GM21528 (cell line): ENCODE data around the gene SEC14L6.

Source experiments
- ATAC-seq: cut with Tn5 transposase; IDR thresholded peaks from one replicate; pipeline ENCODE4 v1.9.1; 2021; ENCODE audit warnings: mild to moderate bottlenecking, moderate library complexity; ENCODE audit not compliant: unreplicated experiment, low FRiP score

The SEC14L6 gene

DNA sequence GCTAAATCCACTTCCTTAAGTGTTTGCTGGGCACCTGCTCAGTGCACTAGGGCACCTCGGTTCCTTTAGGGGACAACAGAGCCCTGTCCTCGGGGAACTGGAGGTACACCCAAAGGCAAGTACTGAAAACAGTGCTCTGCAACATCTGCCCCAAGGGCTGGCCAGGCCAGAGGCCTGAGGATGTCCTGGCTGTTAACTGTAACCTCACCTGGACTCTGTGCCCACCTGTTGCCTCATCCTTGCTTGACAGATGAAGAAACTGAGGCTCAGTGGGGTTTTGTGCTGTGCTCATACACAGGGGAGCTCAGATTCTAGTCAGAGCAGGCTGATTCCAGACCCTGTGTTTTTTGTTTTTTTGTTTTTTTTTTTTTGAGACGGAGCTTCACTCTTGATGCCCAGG is 43.6 kb downstream of the SEC14L6 start:
- no peak for ATAC-seq

DNA sequence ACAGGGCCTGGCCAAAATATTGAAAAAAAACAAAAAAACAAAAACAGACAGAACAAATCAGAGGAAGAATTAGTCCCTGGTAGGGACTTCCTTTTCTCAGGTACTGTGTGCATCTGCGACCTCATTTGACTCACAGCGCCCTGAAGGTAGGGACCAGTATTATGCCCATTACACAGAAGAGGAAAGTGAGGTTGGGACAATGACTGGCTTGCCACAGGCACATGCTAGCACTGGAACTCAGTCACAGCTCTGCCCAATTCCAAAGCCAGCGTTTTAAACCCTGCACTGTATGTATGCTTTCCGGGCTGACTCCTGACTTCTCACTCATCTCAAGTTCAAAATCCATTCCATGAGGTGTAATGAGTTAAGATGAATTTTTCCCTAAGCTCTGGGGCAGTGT is 44.4 kb downstream of the SEC14L6 start:
- ATAC-seq: no peak

DNA sequence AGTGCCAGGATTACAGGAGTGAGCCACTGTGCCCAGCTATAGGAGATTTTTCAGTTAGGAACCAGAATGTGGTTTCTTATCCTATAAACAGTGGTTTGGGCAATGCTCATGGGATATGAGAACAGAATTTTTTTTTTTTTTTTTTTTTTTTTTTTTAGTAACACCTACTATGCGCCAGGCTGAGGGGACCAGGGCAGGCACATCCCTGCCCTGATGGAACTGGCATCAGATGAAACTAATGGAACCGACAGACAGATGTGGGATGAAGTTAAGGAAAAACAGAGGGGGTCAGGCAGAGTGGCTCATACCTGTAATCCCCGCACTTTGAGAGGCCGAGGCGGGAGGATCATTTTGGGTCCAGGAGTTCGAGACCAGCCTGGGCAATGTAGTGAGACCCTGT is 45.9 kb downstream of the SEC14L6 start:
- no peak for ATAC-seq

DNA sequence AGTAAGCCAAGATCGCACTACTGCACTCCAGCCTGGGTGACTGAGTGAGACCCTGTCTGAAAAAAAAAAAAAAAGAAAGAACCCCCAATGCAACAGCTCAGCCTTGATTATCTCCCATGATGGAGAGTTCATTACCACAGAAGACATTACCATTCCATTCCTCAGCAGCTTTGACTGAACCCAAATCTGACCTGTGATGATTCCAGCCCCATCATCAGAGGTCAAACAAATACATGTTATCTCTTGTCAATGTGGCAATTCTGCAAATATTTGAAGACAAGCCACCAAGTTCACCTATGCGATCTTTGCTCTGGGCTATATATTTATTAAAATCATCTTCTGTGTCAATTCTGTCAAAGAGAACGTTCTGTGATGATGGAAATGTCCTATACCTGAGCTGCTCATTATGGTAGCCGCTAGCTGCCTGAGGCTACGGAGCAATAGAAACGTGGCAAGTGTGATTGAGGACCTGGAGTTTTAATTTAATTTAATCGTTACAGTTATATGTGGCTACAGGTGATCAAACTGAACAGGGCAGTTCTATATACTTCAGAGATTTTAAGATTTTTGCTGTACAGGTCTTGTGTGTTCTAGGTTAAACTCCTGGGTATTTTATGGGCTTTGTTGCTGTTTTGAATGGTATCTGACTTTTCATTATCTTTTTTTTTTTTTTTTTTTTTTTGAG is 48.9 kb downstream of the SEC14L6 start:
- ATAC-seq: no peak

DNA sequence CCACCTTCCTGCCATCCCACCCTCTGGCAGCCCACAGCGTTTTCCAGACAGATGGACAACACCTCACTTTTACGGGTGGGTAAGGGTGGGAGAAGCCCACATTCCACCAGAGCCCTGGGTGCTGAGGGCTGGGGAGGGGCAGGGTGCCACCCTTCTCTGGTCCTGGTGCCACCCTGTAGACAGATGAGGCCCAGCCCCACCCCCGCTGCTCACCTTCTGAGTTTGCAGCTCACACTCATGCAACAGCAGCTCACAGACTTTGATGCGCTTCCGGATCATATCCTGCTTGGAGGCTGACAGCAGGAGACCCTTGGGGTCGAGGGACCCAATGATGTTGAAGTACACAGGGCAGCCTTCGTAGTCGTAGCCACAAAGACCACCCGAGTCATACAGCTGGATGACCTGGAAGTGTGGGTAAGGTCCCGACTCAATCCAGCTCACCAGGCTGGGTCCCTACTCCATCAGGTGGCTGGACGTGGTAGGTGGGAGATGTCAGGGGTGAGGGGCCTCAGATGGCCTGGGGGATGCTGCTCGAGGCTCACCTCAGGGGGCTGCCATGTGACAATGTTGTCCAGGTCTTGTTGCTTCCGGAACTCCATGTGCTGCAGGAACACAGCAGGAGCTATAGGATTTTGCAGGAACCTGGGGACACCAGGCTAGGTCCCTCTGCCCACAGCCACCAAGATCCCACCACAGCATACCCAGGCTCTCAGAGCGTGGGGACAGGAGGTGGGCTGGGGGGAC is 51.3 kb downstream of the SEC14L6 start:
- no peak for ATAC-seq

DNA sequence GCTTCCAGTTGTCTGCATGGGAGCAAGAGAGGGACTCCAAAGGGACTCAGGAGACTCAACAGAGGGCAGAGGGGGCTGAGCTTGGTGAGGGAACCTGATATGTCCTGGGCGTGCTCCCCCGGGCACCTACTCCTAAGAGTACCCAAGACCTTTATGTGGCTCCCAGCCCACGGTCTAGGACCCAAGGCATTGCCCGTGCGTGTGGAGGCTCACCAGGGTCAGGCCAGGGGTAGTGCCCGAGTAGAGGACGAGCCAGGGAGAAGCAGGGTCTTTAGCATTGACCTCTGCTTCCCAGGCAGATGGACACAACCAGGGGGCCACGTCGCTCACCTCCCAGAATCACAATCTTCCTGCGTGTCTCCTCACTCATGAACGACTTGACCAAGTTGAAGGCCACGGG is 54.4 kb downstream of the SEC14L6 start:
- no peak for ATAC-seq

DNA sequence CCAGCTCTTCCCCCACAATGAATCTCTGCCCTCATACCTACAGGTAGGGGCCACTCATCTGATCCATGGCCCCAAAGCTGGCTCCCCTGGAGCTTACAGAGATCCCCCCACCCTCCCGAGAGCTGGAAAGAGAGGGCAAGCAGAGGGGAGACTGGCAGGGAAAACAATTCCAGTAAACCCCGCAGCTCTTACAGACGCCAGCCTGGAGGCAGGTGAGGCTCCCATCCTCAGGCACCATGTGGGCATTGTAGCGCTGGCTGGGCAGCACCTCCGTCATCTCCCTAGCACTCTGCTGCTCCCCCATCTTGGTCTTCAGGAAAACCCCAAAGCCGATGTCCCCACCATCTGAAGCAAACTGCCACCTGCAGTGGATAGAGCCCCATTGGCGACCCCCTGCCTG is 55.2 kb downstream of the SEC14L6 start:
- no peak for ATAC-seq

DNA sequence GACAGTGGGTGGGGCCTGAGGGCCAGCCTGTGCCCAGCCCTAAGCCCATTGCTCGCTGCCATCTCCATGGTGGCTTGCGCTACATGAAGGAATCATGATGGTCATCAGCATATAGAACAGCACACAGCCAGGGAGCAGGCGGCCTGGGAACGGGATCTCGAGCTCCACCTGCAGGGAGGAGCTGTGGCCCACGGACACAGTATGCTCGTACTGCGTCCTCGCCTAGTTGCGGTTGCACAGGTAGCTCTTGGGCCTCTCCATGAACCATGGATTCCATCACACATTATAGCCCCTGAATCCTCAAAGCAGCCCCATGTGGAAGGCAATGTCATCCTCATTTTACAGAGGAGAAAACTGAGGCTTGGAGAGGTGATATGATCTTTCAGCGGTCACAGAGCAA is 56.1 kb downstream of the SEC14L6 start:
- ATAC-seq: no peak

DNA sequence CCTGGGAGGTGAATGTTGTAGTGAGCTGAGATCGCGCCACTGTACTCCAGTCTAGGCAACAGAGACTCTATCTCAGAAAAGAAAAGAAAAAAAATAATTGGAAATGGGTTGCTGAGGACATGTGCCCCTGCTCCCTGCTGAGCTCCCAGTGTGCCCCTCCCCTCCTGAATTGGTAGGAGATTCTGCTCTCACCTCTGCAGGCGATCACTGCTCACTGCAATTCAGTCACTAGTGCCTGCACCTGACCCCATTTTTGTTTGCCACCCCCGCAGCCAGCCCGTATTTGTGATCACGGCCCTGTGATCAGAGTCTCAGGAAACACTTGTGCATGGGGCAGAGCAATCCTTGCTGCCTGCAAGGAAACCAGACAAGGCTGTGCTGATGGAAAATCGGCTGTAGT is 58.4 kb downstream of the SEC14L6 start:
- ATAC-seq: no peak

DNA sequence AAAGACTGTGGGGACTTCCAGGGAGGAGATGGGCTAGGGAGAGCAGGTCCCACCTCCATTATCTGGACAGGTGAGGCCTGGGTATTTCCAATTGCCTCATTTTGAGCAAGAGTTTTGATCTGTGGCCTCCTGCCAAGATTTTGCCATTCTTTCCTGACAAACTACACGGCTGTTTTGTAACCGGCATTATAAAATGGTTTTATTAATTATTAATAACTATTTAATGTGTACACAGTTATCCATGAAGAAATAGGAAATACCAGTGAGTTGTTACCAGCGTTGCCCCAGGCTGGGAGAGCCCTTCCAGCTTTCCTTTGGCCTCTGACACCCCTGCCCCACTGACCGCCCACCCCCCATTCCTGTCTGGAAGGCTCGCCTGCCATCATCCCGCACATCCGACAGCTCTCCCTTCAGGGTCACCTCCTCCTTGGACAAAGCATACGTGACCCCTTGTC is 59.9 kb downstream of the SEC14L6 start:
- ATAC-seq: no peak

DNA sequence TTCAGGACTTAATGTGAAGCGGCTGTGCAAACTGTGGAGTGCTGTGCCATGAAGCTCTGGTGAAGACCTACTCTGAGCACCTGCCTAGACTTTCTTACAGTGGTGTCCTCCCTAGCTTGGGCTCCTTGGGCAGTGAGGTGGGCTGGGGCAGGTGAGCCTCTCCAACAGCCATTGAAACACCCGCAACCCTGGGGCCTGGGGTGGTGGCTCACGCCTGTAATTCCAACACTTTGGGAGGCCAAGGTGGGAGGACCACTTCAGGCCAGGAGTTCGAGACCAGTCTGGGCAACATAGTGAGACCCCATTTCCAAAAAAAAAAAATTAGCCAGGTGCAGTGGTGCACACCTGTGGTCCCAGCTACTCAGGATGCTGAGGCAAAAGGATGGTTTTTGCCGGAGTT is 60.4 kb downstream of the SEC14L6 start:
- ATAC-seq: no peak

DNA sequence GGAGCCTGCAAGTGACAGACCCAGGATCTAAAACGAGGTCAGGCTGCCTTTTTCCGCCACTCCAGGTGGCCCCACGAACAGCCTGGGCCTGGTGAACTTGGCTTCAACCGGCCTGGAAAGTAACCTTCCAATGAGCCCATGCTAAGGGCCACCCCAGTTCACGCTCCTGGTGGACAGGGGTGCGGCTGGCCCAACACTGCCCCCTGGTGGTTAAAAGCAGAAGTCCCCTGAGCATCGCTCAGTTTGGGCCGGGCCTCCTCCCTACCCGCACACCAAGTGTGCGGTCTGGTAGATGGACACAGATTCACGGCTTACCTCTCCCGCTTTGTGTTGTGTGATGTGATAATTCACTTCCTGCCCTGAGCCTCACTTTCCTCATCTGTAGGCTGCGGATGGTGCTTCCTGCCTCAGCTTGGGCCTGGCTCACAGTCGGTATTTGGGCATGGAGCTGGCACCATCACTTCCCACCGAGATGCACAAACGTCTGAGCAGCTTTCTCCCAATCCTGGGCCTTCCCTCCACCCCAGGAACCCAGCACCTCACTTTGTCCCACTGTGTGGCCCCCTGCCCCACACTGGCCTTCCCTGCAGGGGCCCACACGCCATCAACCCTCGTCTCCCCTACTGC is 61.1 kb downstream of the SEC14L6 start:
- no peak for ATAC-seq

DNA sequence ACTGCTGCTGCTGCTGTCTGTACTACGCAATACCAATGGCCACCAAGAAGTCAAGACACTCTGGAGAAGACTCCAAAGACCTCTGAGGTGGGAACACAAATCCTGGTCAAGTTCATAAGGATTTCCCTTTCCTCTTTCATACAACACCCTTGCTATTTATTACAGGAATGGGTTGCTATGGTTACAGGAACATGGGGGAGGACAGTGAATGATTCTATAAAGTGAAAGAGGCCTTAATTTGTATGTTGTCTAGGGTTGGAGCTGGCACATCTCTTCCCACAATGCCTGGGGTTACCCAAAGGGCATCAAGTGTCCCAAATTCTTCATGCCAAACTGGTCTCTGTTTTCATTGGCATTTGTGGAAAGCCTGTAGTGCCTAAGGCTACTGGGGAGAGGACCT is 63.4 kb downstream of the SEC14L6 start:
- ATAC-seq: no peak

DNA sequence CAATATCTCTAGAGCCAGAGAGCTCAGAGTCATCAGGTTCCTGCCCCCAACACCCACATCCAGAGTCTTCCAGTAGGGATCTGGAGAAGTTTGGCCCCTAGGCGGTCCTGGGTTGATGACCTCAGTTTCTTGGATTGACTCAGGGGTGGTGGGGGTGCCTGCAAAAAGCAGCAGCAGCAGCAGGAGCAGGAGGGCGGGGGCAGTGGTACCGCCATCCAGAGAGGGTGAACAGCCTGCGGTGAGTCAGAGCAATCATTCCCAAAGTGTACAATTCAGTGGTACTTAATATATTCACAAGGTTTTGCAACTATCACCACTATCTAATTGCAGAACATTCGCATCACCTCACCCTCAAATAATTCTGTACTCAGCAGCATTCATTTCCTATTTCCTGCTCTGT is 64.8 kb downstream of the SEC14L6 start:
- no peak for ATAC-seq

DNA sequence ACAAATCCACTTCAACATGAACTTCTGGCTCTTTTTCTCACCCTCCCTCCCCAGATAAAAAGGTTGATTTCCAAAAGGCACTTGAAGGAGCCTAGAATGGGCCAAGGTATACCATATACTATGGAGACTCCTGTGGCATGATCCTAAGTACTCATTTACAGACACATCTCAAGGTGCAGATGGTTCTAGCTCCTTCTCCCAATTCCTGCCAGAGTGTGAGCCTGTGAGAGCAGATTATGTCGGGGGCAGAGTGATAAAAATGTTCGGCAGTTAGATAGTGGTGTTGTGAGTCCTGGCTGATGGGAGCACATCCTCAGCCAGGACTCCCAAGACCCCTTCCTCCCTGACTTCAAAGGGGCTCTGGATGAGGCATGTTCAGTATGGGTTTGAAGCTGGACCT is 66.6 kb downstream of the SEC14L6 start:
- ATAC-seq: no peak

DNA sequence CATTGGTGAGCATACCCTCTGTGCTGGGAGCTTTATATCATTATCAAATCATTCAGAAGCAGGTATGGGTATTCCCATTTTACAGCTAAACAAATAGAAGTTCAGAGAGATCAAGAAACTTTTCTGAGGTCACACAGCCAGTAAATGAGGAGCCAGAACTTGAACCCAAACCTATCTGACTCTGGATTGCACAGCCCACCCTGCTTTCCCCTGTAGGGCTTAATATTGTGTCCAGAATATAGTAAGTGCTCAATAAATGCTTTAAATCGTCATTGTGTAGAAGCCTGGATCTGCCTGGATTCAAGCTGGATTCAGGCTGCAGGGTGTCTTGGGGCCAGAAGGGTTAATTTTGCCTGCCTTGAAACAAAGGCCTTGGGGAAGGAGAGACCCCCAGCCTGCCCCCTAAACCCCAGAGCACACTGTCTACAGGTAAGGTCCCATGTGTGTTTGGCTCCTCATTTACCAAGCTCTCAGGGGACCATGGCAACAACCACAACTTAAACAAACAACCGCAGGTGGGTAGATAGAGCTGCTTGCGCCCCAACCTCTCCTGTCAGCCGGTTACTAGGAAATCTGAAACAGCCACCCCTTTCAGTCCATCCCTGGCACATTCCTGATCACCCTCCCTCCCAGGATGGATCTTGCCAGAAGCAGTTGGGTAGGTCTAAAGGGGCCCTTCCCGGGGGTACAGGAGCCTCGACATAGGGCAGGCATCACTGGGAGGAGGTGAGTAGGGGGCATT is 71.7 kb downstream of the SEC14L6 start:
- ATAC-seq: no peak

DNA sequence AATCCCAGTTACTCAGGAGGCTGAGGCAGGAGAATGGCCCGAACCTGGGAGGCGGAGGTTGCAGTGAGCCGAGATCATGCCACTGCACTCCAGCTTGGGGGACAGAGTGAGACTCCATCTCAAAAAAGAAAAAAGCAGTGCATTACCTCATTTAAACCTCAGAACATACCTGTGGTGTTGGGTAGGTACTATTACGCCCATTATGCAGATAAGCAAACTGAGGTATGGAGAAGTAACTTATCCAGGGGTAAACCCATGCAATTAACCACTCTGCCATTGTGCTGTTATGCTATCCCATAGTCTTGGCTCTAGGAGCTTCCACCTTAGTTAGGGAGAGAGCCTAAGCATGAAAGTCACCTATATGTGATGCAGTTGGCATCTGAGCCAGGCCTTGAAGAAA is 72.4 kb downstream of the SEC14L6 start:
- ATAC-seq: no peak

DNA sequence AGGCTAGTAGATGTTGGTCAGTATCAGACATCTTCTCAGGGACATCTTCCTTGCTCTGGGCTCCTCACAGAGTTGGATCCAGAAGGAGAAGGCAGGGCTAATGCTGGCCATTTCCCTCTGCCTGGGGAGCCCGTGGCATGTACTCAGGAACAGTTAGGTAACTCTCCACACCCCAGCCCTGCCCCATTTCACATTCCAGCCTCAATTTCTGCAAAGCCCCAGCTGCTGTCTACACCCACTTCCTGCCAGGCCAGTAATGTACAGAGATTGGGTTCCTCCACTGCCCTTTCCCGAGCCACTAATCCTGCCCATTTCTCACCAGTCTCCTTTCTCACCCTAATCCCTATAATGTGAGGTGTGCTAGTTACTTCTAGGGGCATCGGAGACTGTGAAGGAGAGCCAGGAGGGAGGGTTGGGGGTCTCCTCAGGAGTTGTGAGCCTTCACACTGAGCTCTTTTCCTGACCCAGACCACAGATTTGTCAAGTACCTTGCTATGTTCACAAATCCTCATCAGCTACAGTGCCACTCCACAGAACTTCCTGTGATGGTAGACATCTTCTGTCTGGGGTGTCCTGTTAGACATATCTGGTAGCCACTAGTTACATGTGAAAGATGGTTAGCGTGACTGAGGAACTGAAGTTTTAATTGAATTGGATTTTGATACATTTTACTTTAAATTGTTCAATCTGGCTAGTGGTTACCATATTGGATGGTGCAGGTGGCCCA is 73.4 kb downstream of the SEC14L6 start:
- ATAC-seq: no peak
